Stomach (tissue), 19 donors: ENCODE results near the gene FAM110A. TPM values are rescaled to one million over a fixed set of nuclear protein-coding genes. Genes with fewer than 3 reads are reported as not detected.

Experiments
- DNase-seq, 2 donors: peaks; one replicate each; pipeline versions ENCODE4 v3.0.0 to v3.0.0-alpha.2; 2013 to 2019
- H3K27ac ChIP-seq, 5 donors: fragments of 200-600 bp in 4 of 5; sonication (generic) in 4 of 5; one replicate each; pipeline ENCODE4 v1.5.1; 2013 to 2019; ENCODE audit warnings: mild to moderate bottlenecking in 1 of 5, moderate library complexity in 1 of 5
- H3K27me3 ChIP-seq, 3 donors: fragments of 200-600 bp; sonication (generic); one replicate each; pipeline ENCODE4 v1.5.1; 2017 to 2019; ENCODE audit warnings: mixed run types in 1 of 3
- H3K36me3 ChIP-seq, 4 donors: fragments of 200-600 bp; sonication (generic); 1 replicate in 3 of 4; 2 replicates in 1 of 4; pipeline ENCODE4 v1.5.1; 2016 to 2019
- H3K4me1 ChIP-seq, 4 donors: fragments of 200-600 bp; sonication (generic); one replicate each; pipeline ENCODE4 v1.5.1; 2016 to 2019
- H3K4me3 ChIP-seq, 4 donors: fragments of 200-600 bp; sonication (generic) in 3 of 4; one replicate each; pipeline ENCODE4 v1.5.1; 2016 to 2019; ENCODE audit warnings: mild to moderate bottlenecking in 1 of 4
- H3K9me3 ChIP-seq, 4 donors: fragments of 200-600 bp; sonication (generic); one replicate each; pipeline ENCODE4 v1.5.1; 2016 to 2019
- EP300 ChIP-seq: sonication (generic); formaldehyde crosslinking; IDR thresholded peaks from one replicate; pipeline ENCODE4 v1.6.1; 2017; ENCODE audit warnings: antibody characterized with exemption
- POLR2A ChIP-seq, 4 donors: fragments of 450-650 bp; IDR thresholded peaks; one replicate each; pipeline ENCODE4 v1.6.1; 2016; ENCODE audit warnings: antibody characterized with exemption in 4 of 4, control low read depth in 2 of 4, mild to moderate bottlenecking in 1 of 4, moderate library complexity in 1 of 4
- POLR2AphosphoS5 ChIP-seq, 3 donors: sonication (generic); formaldehyde crosslinking; IDR thresholded peaks; one replicate each; pipeline ENCODE4 v1.6.1; 2016; ENCODE audit warnings: antibody characterized with exemption in 3 of 3
- WGBS, 5 donors: extraction: QIAGEN DNeasy Blood & Tissue Kit in 3 of 5; methylation state at CpG; one replicate each; pipeline versions ENCODE4 v1.1.5 to v1.1.7; 2013 to 2018; 5-methylcytosine and 5-hydroxymethylcytosine counted together
- intact Hi-C: fragments of 100-400 bp; cut with DNase I; formaldehyde crosslinking; loops from one replicate; pipeline ENCODE4 v1.15.1; 2023; ENCODE audit warnings: low total_unique reads
- long read RNA-seq, 10 donors: transcript quantifications; one replicate each; lab custom pipeline, GENCODE V29; 2026
- polyA plus RNA-seq, 3 donors: library from polyadenylated mRNA; stranded (reverse); fragments of 200-250 nt; gene quantifications; one replicate each; pipeline ENCODE4 v1.2.3, GENCODE V29; 2013
- total RNA-seq, 5 donors: library from RNA; depleted of rRNA; stranded (reverse); fragments of >200 nt; gene quantifications; one replicate each; pipeline versions ENCODE4 v1.1.0 to v1.2.3, GENCODE V29; 2014 to 2016
- TF ChIP-seq, protein P1 (sequence below), 7 experiments: fragments of 450-650 bp in 4 of 7; fragments of 200-600 bp in 3 of 7; sonication (generic) in 3 of 7; IDR thresholded peaks; one replicate each; pipeline ENCODE4 v1.5.1; 2016 to 2019; ENCODE audit warnings: antibody characterized with exemption in 7 of 7, control low read depth in 2 of 7, mild to moderate bottlenecking in 1 of 7
- donor health status: healthy with polysubstance abuse.
- donor health status: Bipolar disorder and iron deficiency.
- donor health status: healthy.

FAM110A gene
- total RNA-seq (1 to 10 TPM in 4 of 5 donors, under 1 TPM in 1; 0.58 to 9.8 (median 1.7) TPM), polyA plus RNA-seq (10 to 100 TPM in 1 of 3 donors, 1 to 10 TPM in 2; 4.1 to 17.6 (median 7.2) TPM)
- long read RNA-seq, donor 1, partial matches to known transcripts, result 9 of 10 reads
- long read RNA-seq, donor 1, other reads (novel, unspliced or antisense), result 0 of 10 reads
- long read RNA-seq, donor 2, partial matches to known transcripts, result 0 of 2 reads
- long read RNA-seq, donor 2, other reads (novel, unspliced or antisense), result 0 of 2 reads
- long read RNA-seq, donor 3, partial matches to known transcripts, result 0 of 1 reads
- long read RNA-seq, donor 3, other reads (novel, unspliced or antisense), result 0 of 1 reads
- long read RNA-seq, donor 4, result 0 reads
- long read RNA-seq, donor 5, partial matches to known transcripts, result 0 of 1 reads
- long read RNA-seq, donor 5, other reads (novel, unspliced or antisense), result 0 of 1 reads
- long read RNA-seq, donor 6, transcript FAM110A-204 (2 exons, 1,809 nt), result major isoform, 6 of 17 reads
- long read RNA-seq, donor 6, partial matches to known transcripts, result 7 of 17 reads
- long read RNA-seq, donor 6, other reads (novel, unspliced or antisense), result 0 of 17 reads
- long read RNA-seq, donor 7, partial matches to known transcripts, result 0 of 4 reads
- long read RNA-seq, donor 7, other reads (novel, unspliced or antisense), result 0 of 4 reads
- long read RNA-seq, donor 8, partial matches to known transcripts, result 0 of 1 reads
- long read RNA-seq, donor 8, other reads (novel, unspliced or antisense), result 0 of 1 reads
- long read RNA-seq, donor 9, result 0 reads
- long read RNA-seq, donor 10, partial matches to known transcripts, result 8 of 8 reads
- long read RNA-seq, donor 10, other reads (novel, unspliced or antisense), result 0 of 8 reads

DNA sequence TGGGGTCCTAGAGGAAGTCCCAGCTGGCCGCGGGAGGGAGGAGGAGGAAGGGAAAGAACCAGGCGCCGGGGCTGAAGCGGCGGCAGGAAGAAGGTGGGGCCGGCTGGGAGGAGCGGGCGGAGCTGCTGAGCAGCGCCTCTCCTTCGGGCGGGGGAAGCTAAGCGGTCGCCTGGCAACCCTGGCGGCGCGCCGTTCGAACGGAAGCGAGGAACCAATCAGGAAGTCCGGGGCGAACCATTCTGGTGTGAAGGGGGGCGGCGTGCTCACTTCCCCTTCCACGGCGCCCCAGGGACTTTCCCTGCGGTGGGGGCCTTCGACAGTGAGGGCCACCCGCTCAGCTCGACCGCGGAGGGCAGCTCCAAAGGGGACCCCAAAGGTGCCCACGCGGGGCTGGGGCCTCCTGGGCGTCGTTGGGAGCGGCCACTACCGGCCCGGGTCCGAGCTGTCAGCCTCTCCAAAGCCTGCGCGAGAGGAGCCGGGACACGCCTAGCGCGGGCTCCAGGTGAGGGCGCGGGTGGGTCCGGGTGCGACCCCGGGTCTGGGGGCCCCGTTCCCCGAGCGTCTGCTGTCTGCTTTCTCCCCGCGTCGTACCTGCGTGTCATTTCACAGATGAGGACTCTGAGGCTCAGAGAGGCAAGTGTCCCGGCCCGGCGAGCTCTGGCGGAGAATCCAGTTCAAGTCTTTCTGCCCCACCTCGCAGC lies at the start of gene FAM110A:
FAM110A (plus strand) TSS at position 266 of the 701 bp plus-strand sequence. CDS start 11,090 bp downstream, outside the sequence.
- intact Hi-C loops, result no loop called here
- no peaks in the 10 kb centered on the region for H3K36me3 ChIP-seq
- peak within 1 kb of the TSS; percentile 71 to 88 (median 87) for H3K27ac ChIP-seq
- peaks cover 15 to 40% (median 26%) of the 10 kb centered on the region in 4 donors for H3K4me1 ChIP-seq
- no peaks in the 10 kb centered on the region for H3K27me3 ChIP-seq
- DNase-seq, result peak; percentile 98
- peaks cover 0 to 5% (median 0%) of the 10 kb centered on the region in 4 donors for H3K9me3 ChIP-seq
- 0 to 1% (median 0%) methylated on average over 19 to 64 of the region's 64 CpGs for WGBS, 5 donors
- peak within 1 kb of the TSS; percentile 75 to 79 (median 76) for H3K4me3 ChIP-seq
- peak; percentile 9 for TF ChIP-seq EP300
- TF ChIP-seq POLR2A (IDR thresholded peaks at IDR 0.05), result no peak
- TF ChIP-seq POLR2AphosphoS5 (IDR thresholded peaks at IDR 0.05), result peak in 2 of 3 donors; percentile 24 to 77
- TF ChIP-seq, protein P1, sequence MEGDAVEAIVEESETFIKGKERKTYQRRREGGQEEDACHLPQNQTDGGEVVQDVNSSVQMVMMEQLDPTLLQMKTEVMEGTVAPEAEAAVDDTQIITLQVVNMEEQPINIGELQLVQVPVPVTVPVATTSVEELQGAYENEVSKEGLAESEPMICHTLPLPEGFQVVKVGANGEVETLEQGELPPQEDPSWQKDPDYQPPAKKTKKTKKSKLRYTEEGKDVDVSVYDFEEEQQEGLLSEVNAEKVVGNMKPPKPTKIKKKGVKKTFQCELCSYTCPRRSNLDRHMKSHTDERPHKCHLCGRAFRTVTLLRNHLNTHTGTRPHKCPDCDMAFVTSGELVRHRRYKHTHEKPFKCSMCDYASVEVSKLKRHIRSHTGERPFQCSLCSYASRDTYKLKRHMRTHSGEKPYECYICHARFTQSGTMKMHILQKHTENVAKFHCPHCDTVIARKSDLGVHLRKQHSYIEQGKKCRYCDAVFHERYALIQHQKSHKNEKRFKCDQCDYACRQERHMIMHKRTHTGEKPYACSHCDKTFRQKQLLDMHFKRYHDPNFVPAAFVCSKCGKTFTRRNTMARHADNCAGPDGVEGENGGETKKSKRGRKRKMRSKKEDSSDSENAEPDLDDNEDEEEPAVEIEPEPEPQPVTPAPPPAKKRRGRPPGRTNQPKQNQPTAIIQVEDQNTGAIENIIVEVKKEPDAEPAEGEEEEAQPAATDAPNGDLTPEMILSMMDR (IDR thresholded peaks at IDR 0.05), result no peak

DNA sequence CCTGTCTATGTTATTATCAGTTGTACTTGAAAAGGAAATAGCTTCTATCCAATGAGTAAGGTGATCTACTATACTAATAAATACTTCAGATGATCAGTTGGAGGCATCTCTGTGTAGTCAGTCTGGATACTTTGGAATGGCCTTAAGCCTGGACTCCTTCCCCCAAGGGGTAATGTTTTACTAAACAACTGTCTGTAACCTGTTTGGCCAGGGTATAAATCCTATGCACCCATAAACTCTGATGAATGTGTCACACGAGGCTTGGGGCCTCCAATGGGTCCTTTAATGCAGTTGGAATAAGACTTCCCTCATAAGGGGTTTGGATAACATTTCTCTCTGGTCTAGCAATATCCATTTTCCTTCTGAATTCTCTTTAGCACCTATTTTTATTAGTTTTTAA lies 45.7 kb upstream of the FAM110A start:
- Histone ChIP-seq H3K9me3 (peaks cover 0 to 37% (median 33%) of the 10 kb centered on the region in 4 donors), H3K27me3 (peaks cover 0 to 9% (median 0%) of the 10 kb centered on the region in 3 donors), H3K4me3 (no peak overlapping the region), H3K4me1 (no peaks in the 10 kb centered on the region), H3K27ac (no peak overlapping the region), H3K36me3 (no peaks in the 10 kb centered on the region)
- 44 to 50% (median 45%) methylated on average over 1 of the region's 1 CpG for WGBS, 5 donors
- no peak for DNase-seq
- TF ChIP-seq POLR2A (IDR thresholded peaks at IDR 0.05), result no peak
- TF ChIP-seq POLR2AphosphoS5 (IDR thresholded peaks at IDR 0.05), result no peak
- TF ChIP-seq, protein P1 (IDR thresholded peaks at IDR 0.05), result no peak
- intact Hi-C loops, result no loop called here

DNA sequence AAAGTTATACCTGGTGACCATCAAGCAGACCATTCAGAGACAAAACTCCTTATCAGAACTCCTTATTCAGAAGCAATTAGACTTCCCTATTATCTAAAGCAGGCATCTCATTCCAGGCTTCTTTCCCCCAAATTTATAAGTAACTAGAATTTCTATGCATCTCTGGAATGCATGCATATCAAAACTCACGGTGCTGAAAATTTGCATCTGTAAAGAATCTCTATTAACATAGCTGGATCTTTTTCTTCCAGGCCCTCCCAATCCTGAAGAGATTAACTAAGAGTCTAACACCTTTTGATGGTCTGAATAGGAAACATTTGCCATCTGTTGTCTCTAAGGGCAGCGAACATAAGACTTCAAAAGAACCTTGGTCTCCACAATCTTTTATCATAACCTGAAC lies 42.5 kb upstream of the FAM110A start:
- intact Hi-C loops, result no loop called here
- Histone ChIP-seq H3K4me3 (no peak overlapping the region), H3K36me3 (no peaks in the 10 kb centered on the region), H3K27ac (no peak overlapping the region), H3K27me3 (peaks cover 0 to 9% (median 0%) of the 10 kb centered on the region in 3 donors), H3K9me3 (peaks cover 0 to 22% (median 18%) of the 10 kb centered on the region in 4 donors), H3K4me1 (no peaks in the 10 kb centered on the region)
- 49 to 60% (median 53%) methylated on average over 2 of the region's 2 CpGs for WGBS, 5 donors
- no peak for DNase-seq
- TF ChIP-seq, protein P1 (IDR thresholded peaks at IDR 0.05), result no peak
- TF ChIP-seq POLR2AphosphoS5 (IDR thresholded peaks at IDR 0.05) (no peak), EP300 (no peak), POLR2A (IDR thresholded peaks at IDR 0.05) (no peak)

DNA sequence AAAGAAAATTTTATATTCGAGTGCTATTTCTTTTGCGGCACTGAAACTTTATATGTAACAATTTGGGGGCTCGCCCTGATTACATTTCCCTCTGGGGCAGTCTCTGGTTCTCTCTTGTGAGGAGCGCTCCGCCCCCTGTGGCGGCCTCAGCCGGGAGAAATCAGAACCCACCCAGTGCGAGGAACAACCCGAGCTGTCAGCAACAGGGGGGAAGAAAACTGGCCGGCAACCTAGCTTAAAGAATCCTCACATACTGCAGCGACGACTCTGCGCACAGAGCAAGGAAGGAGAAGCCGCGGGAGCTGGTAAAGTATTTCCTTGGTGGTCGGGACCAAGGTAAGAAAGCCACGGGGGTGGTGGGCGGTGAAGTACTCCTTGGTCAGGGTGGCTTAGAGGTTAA lies 41.3 kb upstream of the FAM110A start:
- TF ChIP-seq POLR2A (IDR thresholded peaks at IDR 0.05), result no peak
- TF ChIP-seq EP300, result no peak
- TF ChIP-seq POLR2AphosphoS5 (IDR thresholded peaks at IDR 0.05), result no peak
- TF ChIP-seq, protein P1 (IDR thresholded peaks at IDR 0.05), result no peak
- Histone ChIP-seq H3K4me3 (no peak overlapping the region), H3K36me3 (no peaks in the 10 kb centered on the region), H3K9me3 (peaks cover 0 to 22% (median 18%) of the 10 kb centered on the region in 4 donors), H3K27me3 (peaks cover 0 to 4% (median 0%) of the 10 kb centered on the region in 3 donors), H3K27ac (no peak overlapping the region), H3K4me1 (no peaks in the 10 kb centered on the region)
- intact Hi-C loops, result no loop called here
- WGBS, 5 donors, result 92 to 97% (median 95%) methylated on average over 18 of the region's 18 CpGs
- DNase-seq, result no peak
